GM23248 (cell line): ENCODE results near the gene NKIRAS1. TPM values are rescaled to one million over a fixed set of nuclear protein-coding genes. Genes with fewer than 3 reads are reported as not detected.

Source experiments
- DNase-seq: peaks from one replicate; pipeline ENCODE4 v3.0.0-alpha.2; 2015
- H2AFZ ChIP-seq: fragments of 200-600 bp; sonication (generic); 2 replicates; pipeline ENCODE4 v1.6.1; 2016; ENCODE audit warnings: antibody characterized with exemption
- H3F3A ChIP-seq: fragments of 200-600 bp; sonication (generic); 2 replicates; pipeline ENCODE4 v1.6.1; 2016; ENCODE audit warnings: mild to moderate bottlenecking, antibody characterized with exemption, mixed run types; ENCODE audit not compliant: insufficient read depth
- H3K27ac ChIP-seq: fragments of 200-600 bp; sonication (generic); 2 replicates; pipeline ENCODE4 v1.5.1; 2016; ENCODE audit warnings: mild to moderate bottlenecking
- H3K27me3 ChIP-seq: fragments of 200-600 bp; sonication (generic); replicated peaks from 2 replicates; pipeline ENCODE4 v1.6.1; 2016; ENCODE audit warnings: mild to moderate bottlenecking; ENCODE audit not compliant: insufficient read depth
- H3K36me3 ChIP-seq: fragments of 200-600 bp; sonication (generic); 2 replicates; pipeline ENCODE4 v1.6.1; 2016; ENCODE audit warnings: low read depth, mild to moderate bottlenecking
- H3K4me1 ChIP-seq: fragments of 200-600 bp; sonication (generic); 2 replicates; pipeline ENCODE4 v1.6.1; 2016; ENCODE audit warnings: mild to moderate bottlenecking; ENCODE audit not compliant: insufficient read depth
- H3K4me2 ChIP-seq: fragments of 200-600 bp; sonication (generic); one replicate; pipeline ENCODE4 v1.6.1; 2016; ENCODE audit warnings: mild to moderate bottlenecking; ENCODE audit not compliant: unreplicated experiment
- H3K4me3 ChIP-seq: fragments of 200-600 bp; sonication (generic); 2 replicates; pipeline ENCODE4 v1.5.1; 2016; ENCODE audit warnings: mild to moderate bottlenecking
- H3K79me2 ChIP-seq: fragments of 200-600 bp; sonication (generic); 2 replicates; pipeline ENCODE4 v1.6.1; 2016; ENCODE audit warnings: mild to moderate bottlenecking; ENCODE audit not compliant: insufficient read depth
- H3K9ac ChIP-seq: fragments of 200-600 bp; sonication (generic); 2 replicates; pipeline ENCODE4 v1.6.1; 2016; ENCODE audit warnings: mild to moderate bottlenecking
- H3K9me2 ChIP-seq: fragments of 200-600 bp; sonication (generic); 2 replicates; pipeline ENCODE4 v1.6.1; 2016; ENCODE audit warnings: mixed run types, mild to moderate bottlenecking, moderate library complexity; ENCODE audit not compliant: insufficient read depth
- H3K9me3 ChIP-seq: fragments of 200-600 bp; sonication (generic); one replicate; pipeline ENCODE4 v1.6.1; 2017; ENCODE audit warnings: low read depth
- H4K20me1 ChIP-seq: fragments of 200-600 bp; sonication (generic); 2 replicates; pipeline ENCODE4 v1.6.0; 2016; ENCODE audit not compliant: insufficient read depth
- EZH2 ChIP-seq: fragments of 200-600 bp; sonication (generic); IDR thresholded peaks from 2 replicates; pipeline ENCODE4 v1.6.1; 2018; ENCODE audit warnings: antibody characterized with exemption, mild to moderate bottlenecking; ENCODE audit not compliant: insufficient read depth, poor library complexity, severe bottlenecking
- EZH2phosphoT487 ChIP-seq: fragments of 200-600 bp; sonication (generic); IDR thresholded peaks from 2 replicates; pipeline ENCODE4 v1.6.1; 2018; ENCODE audit warnings: antibody characterized with exemption, moderate library complexity, mild to moderate bottlenecking, low read depth; ENCODE audit not compliant: insufficient read depth
- WGBS, 2 experiments: methylation state at CpG; one replicate each; pipeline ENCODE4 v1.1.6; 2015 to 2017; ENCODE audit warnings: low lambda C conversion rate in 2 of 2, low coverage in 1 of 2; ENCODE audit errors: missing lambda C conversion rate in 2 of 2; 5-methylcytosine and 5-hydroxymethylcytosine counted together
- in situ Hi-C: fragments of 300-500 bp; cut with MboI; formaldehyde crosslinking; loops from 2 replicates; pipeline ENCODE4 v1.15.0; 2020
- polyA plus RNA-seq: library from polyadenylated mRNA; unstranded; fragments of >200 nt; fragmentation: Nextera tagmentation; extraction: Ambion mirVana; gene quantifications from 2 replicates; pipeline ENCODE4 v1.2.1, GENCODE V29; 2016
- total RNA-seq: library from RNA; depleted of rRNA; stranded (reverse); fragments of >200 nt; shearing (Covaris generic); gene quantifications from 2 replicates; pipeline ENCODE4 v1.2.3, GENCODE V29; 2014

The NKIRAS1 gene
- total and polyA plus RNA-seq, 2 experiments from 2014 or later: 15.0 to 17.2 TPM

GRCh38 chr3:23961066-23961465, 44.3 kb upstream of the NKIRAS1 start:
- WGBS, 2 experiments: 96 to 100% methylated on average over 1 of the region's 1 CpG
- in situ Hi-C loops: no loop called here
- peaks cover 34% of the 10 kb centered on the region for H3K79me2 ChIP-seq
- H3K4me3 ChIP-seq: no peak overlapping the region
- peak; percentile 44 for DNase-seq
- no peaks in the 10 kb centered on the region for H3K27me3 ChIP-seq
- H3K4me2 ChIP-seq: no peak overlapping the region
- H3K4me1 ChIP-seq: peaks cover 28% of the 10 kb centered on the region
- no peak overlapping the region for H3K9ac ChIP-seq
- H3K36me3 ChIP-seq: peaks cover 19% of the 10 kb centered on the region
- H3K27ac ChIP-seq: no peak overlapping the region
- H3F3A ChIP-seq: peaks cover 37% of the 10 kb centered on the region
- no peaks in the 10 kb centered on the region for H3K9me2 ChIP-seq
- no peak overlapping the region for H2AFZ ChIP-seq
- H4K20me1 ChIP-seq: peaks cover 5% of the 10 kb centered on the region; the same call in 1 of the 2 replicates
- no peak for TF ChIP-seq EZH2
- no peak for TF ChIP-seq EZH2phosphoT487
- H3K9me3 ChIP-seq: no peaks in the 10 kb centered on the region

- Histone ChIP-seq H3K36me3 (peaks cover 23% of the 10 kb centered on the region), H3K4me2 (no peak overlapping the region), H2AFZ (no peak overlapping the region), H3K9ac (no peak overlapping the region), H3K9me2 (no peaks in the 10 kb centered on the region), H3K9me3 (no peaks in the 10 kb centered on the region), H4K20me1 (peaks cover 8% of the 10 kb centered on the region; the same call in 1 of the 2 replicates), H3F3A (peaks cover 37% of the 10 kb centered on the region), H3K27me3 (no peaks in the 10 kb centered on the region), H3K4me1 (peaks cover 27% of the 10 kb centered on the region), H3K4me3 (no peak overlapping the region), H3K79me2 (peaks cover 34% of the 10 kb centered on the region), H3K27ac (no peak overlapping the region)
- TF ChIP-seq EZH2phosphoT487: no peak
- no peak for TF ChIP-seq EZH2
- no peak for DNase-seq
- 88 to 89% methylated on average over 1 of the region's 1 CpG for WGBS, 2 experiments
- in situ Hi-C loops: no loop called here
Observed at GRCh38 chr3:23960649-23961048, 43.9 kb upstream of the NKIRAS1 start.

- DNase-seq: peak; percentile 89
- peaks cover 16% of the 10 kb centered on the region for H4K20me1 ChIP-seq
- peaks cover 40% of the 10 kb centered on the region for H3K79me2 ChIP-seq
- in situ Hi-C loops: no loop called here
- H3K4me1 ChIP-seq: peaks cover 27% of the 10 kb centered on the region
- TF ChIP-seq EZH2phosphoT487 (no peak), EZH2 (no peak)
- no peak overlapping the region for H3K4me3 ChIP-seq
- peaks cover 25% of the 10 kb centered on the region for H3K36me3 ChIP-seq
- H3K9me3 ChIP-seq: no peaks in the 10 kb centered on the region
- H3K4me2 ChIP-seq: peak overlapping the region; percentile 59
- H3K9ac ChIP-seq: peak overlapping the region; percentile 40
- H3K27ac ChIP-seq: peak overlapping the region; percentile 79
- no peaks in the 10 kb centered on the region for H3K27me3 ChIP-seq
- peaks cover 31% of the 10 kb centered on the region for H3F3A ChIP-seq
- 25 to 27% methylated on average over 6 to 7 of the region's 7 CpGs for WGBS, 2 experiments
- H3K9me2 ChIP-seq: no peaks in the 10 kb centered on the region
- no peak overlapping the region for H2AFZ ChIP-seq
Observed at GRCh38 chr3:23959135-23959900, 42.5 kb upstream of the NKIRAS1 start.

GRCh38 chr3:23956701-23957100, 39.9 kb upstream of the NKIRAS1 start:
- no peaks in the 10 kb centered on the region for H3K9me3 ChIP-seq
- no peak overlapping the region for H3K9ac ChIP-seq
- DNase-seq: no peak
- no peak overlapping the region for H3K4me3 ChIP-seq
- peaks cover 64% of the 10 kb centered on the region for H3K79me2 ChIP-seq
- H3K27me3 ChIP-seq: no peaks in the 10 kb centered on the region
- H3K4me2 ChIP-seq: no peak overlapping the region
- H3K36me3 ChIP-seq: peaks cover 16% of the 10 kb centered on the region; the same call in 1 of the 2 replicates
- no peaks in the 10 kb centered on the region for H3K9me2 ChIP-seq
- no peak overlapping the region for H2AFZ ChIP-seq
- H3K4me1 ChIP-seq: peaks cover 15% of the 10 kb centered on the region
- H4K20me1 ChIP-seq: peaks cover 23% of the 10 kb centered on the region
- no peak overlapping the region for H3K27ac ChIP-seq
- TF ChIP-seq EZH2phosphoT487 (no peak), EZH2 (no peak)
- in situ Hi-C loops: no loop called here
- 85 to 88% methylated on average over 3 of the region's 3 CpGs for WGBS, 2 experiments
- H3F3A ChIP-seq: peaks cover 18% of the 10 kb centered on the region

GRCh38 chr3:23954144-23954543, 37.4 kb upstream of the NKIRAS1 start:
- Histone ChIP-seq H3F3A (peaks cover 11% of the 10 kb centered on the region; the same call in 1 of the 2 replicates), H3K9me3 (no peaks in the 10 kb centered on the region), H3K27ac (no peak overlapping the region), H3K4me1 (peaks cover 10% of the 10 kb centered on the region), H2AFZ (no peak overlapping the region), H3K36me3 (peaks cover 13% of the 10 kb centered on the region; the same call in 1 of the 2 replicates), H3K9ac (no peak overlapping the region), H4K20me1 (peaks cover 36% of the 10 kb centered on the region), H3K79me2 (peaks cover 89% of the 10 kb centered on the region), H3K27me3 (no peaks in the 10 kb centered on the region), H3K9me2 (no peaks in the 10 kb centered on the region), H3K4me2 (no peak overlapping the region), H3K4me3 (no peak overlapping the region)
- in situ Hi-C loops: no loop called here
- no peak for DNase-seq
- WGBS, 2 experiments: 99% methylated on average over 5 of the region's 5 CpGs
- no peak for TF ChIP-seq EZH2phosphoT487
- no peak for TF ChIP-seq EZH2
